GM23338 (cell line): Measurements from ENCODE around the gene DIAPH3. TPM values are rescaled to one million over a fixed set of nuclear protein-coding genes. Genes with fewer than 3 reads are reported as not detected.
"Not testable (repeated sequence)": the region's sequence is repeated elsewhere in the genome, so short reads cannot be mapped to it uniquely, and the experiment has no call there.

Experiments
- ATAC-seq: fragments of 200-7000 bp; cut with Tn5 transposase; 3 replicates; pipeline ENCODE4 v1.9.1; 2020
- DNase-seq: peaks from one replicate; pipeline ENCODE4 v3.0.0-alpha.2; 2015; ENCODE audit warnings: low spot score
- H2AFZ ChIP-seq: fragments of 200-600 bp; sonication (generic); 2 replicates; pipeline ENCODE4 v1.8.0; 2016; ENCODE audit warnings: antibody characterized with exemption, mild to moderate bottlenecking, moderate library complexity
- H3F3A ChIP-seq: fragments of 200-600 bp; sonication (generic); replicated peaks from 2 replicates; pipeline ENCODE4 v1.8.0; 2017; ENCODE audit warnings: antibody characterized with exemption, mixed run types, low read depth
- H3K27ac ChIP-seq: fragments of 200-600 bp; sonication (generic); 2 replicates; pipeline ENCODE4 v1.6.1; 2016; ENCODE audit warnings: low read depth
- H3K27me3 ChIP-seq: fragments of 200-600 bp; sonication (generic); 2 replicates; pipeline ENCODE4 v1.8.0; 2016; ENCODE audit warnings: mild to moderate bottlenecking, mixed run types, moderate library complexity; ENCODE audit not compliant: insufficient read depth
- H3K36me3 ChIP-seq: fragments of 200-600 bp; sonication (generic); 2 replicates; pipeline ENCODE4 v1.8.0; 2016; ENCODE audit warnings: mild to moderate bottlenecking; ENCODE audit not compliant: insufficient read depth
- H3K4me1 ChIP-seq: fragments of 200-600 bp; sonication (generic); 2 replicates; pipeline ENCODE4 v1.8.0; 2016; ENCODE audit warnings: mild to moderate bottlenecking, moderate library complexity; ENCODE audit not compliant: insufficient read depth
- H3K4me2 ChIP-seq: fragments of 200-600 bp; sonication (generic); 2 replicates; pipeline ENCODE4 v1.7.1; 2017; ENCODE audit warnings: mixed run types
- H3K4me3 ChIP-seq: fragments of 200-600 bp; sonication (generic); 2 replicates; pipeline ENCODE4 v1.6.1; 2016; ENCODE audit warnings: mixed run types
- H3K79me2 ChIP-seq: fragments of 200-600 bp; sonication (generic); replicated peaks from 2 replicates; pipeline ENCODE4 v1.8.0; 2017; ENCODE audit warnings: mild to moderate bottlenecking; ENCODE audit not compliant: insufficient read depth
- H3K9me2 ChIP-seq: fragments of 200-600 bp; sonication (generic); 2 replicates; pipeline ENCODE4 v1.8.0; 2017; ENCODE audit not compliant: insufficient read depth
- H4K20me1 ChIP-seq: fragments of 200-600 bp; sonication (generic); replicated peaks from 2 replicates; pipeline ENCODE4 v1.8.0; 2017; ENCODE audit warnings: mild to moderate bottlenecking; ENCODE audit not compliant: insufficient read depth
- H3K27ac Mint-ChIP-seq: 2 replicates; pipeline ENCODE4 v1.8.0; 2020; ENCODE audit warnings: inconsistent platforms, mild to moderate bottlenecking, moderate library complexity, mixed read lengths
- H3K27me3 Mint-ChIP-seq: 3 replicates; pipeline ENCODE4 v1.8.0; 2022; ENCODE audit warnings: low read depth, mild to moderate bottlenecking, moderate library complexity, mixed read lengths, inconsistent platforms; ENCODE audit not compliant: insufficient read depth, poor library complexity
- H3K36me3 Mint-ChIP-seq: 3 replicates; pipeline ENCODE4 v1.8.0; 2021; ENCODE audit warnings: low read depth, mild to moderate bottlenecking, inconsistent platforms, moderate library complexity, mixed read lengths
- H3K4me1 Mint-ChIP-seq: 3 replicates; pipeline ENCODE4 v1.8.0; 2020; ENCODE audit warnings: mild to moderate bottlenecking, inconsistent platforms, mixed read lengths
- H3K4me3 Mint-ChIP-seq: 3 replicates; pipeline ENCODE4 v1.8.0; 2021; ENCODE audit warnings: moderate library complexity, mild to moderate bottlenecking, inconsistent platforms, mixed read lengths
- H3K9me3 Mint-ChIP-seq: 3 replicates; pipeline ENCODE4 v1.8.0; 2020; ENCODE audit warnings: moderate library complexity, mild to moderate bottlenecking, inconsistent platforms, mixed read lengths
- CREB1 ChIP-seq: fragments of 250-450 bp; sonication (Bioruptor Pico); IDR thresholded peaks from 2 replicates; pipeline ENCODE4 v1.5.0; 2020; ENCODE audit warnings: low read depth, mild to moderate bottlenecking, moderate library complexity
- CTCF ChIP-seq, 2 experiments: fragments of 200-600 bp in 1 of 2; sonication (generic) in 1 of 2; conservative IDR thresholded peaks; 2 replicates each; pipeline versions ENCODE4 v1.5.1 to v1.6.1; 2016 to 2017; ENCODE audit warnings: antibody characterized with exemption in 2 of 2, low read depth in 2 of 2, mild to moderate bottlenecking in 2 of 2, moderate library complexity in 1 of 2
- EZH2phosphoT487 ChIP-seq: fragments of 200-600 bp; sonication (generic); IDR thresholded peaks from one replicate; pipeline ENCODE4 v1.8.1; 2018; ENCODE audit warnings: antibody characterized with exemption; ENCODE audit not compliant: unreplicated experiment
- JUNB ChIP-seq: IDR thresholded peaks from one replicate; pipeline ENCODE4 v1.6.1; 2016; ENCODE audit warnings: antibody characterized with exemption; ENCODE audit not compliant: unreplicated experiment
- POLR2AphosphoS5 ChIP-seq: IDR thresholded peaks from 2 replicates; pipeline ENCODE4 v1.6.1; 2016; ENCODE audit warnings: antibody characterized with exemption, low read depth
- ZNF331 ChIP-seq: fragments of 250-450 bp; sonication (Bioruptor Pico); IDR thresholded peaks from 2 replicates; pipeline ENCODE4 v1.5.0; 2020; ENCODE audit warnings: low read depth, mild to moderate bottlenecking, moderate library complexity
- ZNF462 ChIP-seq: fragments of 250-450 bp; sonication (Bioruptor Pico); IDR thresholded peaks from 2 replicates; pipeline ENCODE4 v1.5.0; 2020; ENCODE audit warnings: mild to moderate bottlenecking, moderate library complexity
- polyA plus RNA-seq: library from polyadenylated mRNA; unstranded; fragments of >200 nt; fragmentation: Nextera tagmentation; extraction: Ambion mirVana; gene quantifications from 2 replicates; pipeline ENCODE4 v1.2.1, GENCODE V29; 2016
- total RNA-seq: library from RNA; depleted of rRNA; stranded (reverse); fragments of >200 nt; shearing (Covaris generic); gene quantifications from 2 replicates; pipeline ENCODE4 v1.2.3, GENCODE V29; 2014
- TF ChIP-seq, protein P1 (sequence below): IDR thresholded peaks from 2 replicates; pipeline ENCODE4 v1.6.1; 2016; ENCODE audit warnings: antibody characterized with exemption

The DIAPH3 gene
- total and polyA plus RNA-seq, 2 experiments from 2014 or later = 23.4 to 30.2 TPM

- TF ChIP-seq CTCF (conservative IDR thresholded peaks at IDR 0.05; ENCODE audit: low read depth in 2 of 2) = no peak
- TF ChIP-seq, protein P1, sequence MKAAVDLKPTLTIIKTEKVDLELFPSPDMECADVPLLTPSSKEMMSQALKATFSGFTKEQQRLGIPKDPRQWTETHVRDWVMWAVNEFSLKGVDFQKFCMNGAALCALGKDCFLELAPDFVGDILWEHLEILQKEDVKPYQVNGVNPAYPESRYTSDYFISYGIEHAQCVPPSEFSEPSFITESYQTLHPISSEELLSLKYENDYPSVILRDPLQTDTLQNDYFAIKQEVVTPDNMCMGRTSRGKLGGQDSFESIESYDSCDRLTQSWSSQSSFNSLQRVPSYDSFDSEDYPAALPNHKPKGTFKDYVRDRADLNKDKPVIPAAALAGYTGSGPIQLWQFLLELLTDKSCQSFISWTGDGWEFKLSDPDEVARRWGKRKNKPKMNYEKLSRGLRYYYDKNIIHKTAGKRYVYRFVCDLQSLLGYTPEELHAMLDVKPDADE = no peak
These were observed 120.5 kb downstream of the DIAPH3 start (continued) for GRCh38 chr13:60043262-60043661.

DNA sequence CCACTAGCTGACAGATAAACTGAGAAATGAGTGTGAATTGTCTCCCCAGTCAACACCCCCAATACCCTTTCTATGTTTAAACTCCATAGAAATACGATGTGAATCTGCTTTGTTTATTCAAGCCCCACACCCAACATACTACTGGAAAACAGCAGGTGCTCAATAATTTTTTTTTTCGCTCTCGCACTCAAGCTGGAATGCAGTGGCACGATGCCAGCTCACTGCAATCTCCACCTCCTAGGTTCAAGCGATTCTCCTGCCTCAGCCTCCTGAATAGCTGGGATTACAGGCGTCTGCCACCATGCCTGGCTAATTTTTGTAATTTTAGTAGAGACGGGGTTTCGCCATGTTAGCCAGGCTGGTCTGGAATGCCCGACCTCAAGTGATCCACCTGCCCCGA lies 123.1 kb downstream of the DIAPH3 start:
- H3K9me2 ChIP-seq, H3K27ac Mint-ChIP-seq, H3K79me2 ChIP-seq, ATAC-seq, H3K36me3 ChIP-seq, H3K4me3 ChIP-seq, H3K27me3 Mint-ChIP-seq, DNase-seq, H3K4me1 ChIP-seq, H3K36me3 Mint-ChIP-seq, H3K27ac ChIP-seq, H3K27me3 ChIP-seq, H3K4me2 ChIP-seq, H3K4me3 Mint-ChIP-seq, H3F3A ChIP-seq, H2AFZ ChIP-seq, H3K9me3 Mint-ChIP-seq: not testable (repeated sequence)
- 0 out of 2 replicates have a peak, but pooled peaks cover 12% of the 10 kb centered on the region for H4K20me1 ChIP-seq
- H3K4me1 Mint-ChIP-seq = peaks cover 16% of the 10 kb centered on the region

DNA sequence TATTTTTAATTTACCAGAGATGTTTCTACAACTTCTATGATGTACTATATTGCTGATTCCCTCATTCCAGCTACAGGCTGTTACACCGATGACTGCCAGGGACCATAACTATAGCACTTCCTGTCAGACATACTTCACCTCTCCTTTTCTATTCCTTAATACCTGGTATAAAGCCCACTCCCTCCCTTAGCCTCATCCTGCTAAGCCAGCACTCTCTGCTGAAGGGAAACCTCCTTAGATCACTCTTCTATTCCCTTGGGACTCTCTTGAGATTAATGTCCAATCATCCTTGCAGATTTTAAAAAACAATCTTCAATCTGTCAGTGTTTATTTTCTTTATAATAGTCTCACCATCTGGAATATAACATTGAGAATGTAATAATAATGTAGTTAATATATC lies 127.9 kb downstream of the DIAPH3 start:
- Mint-ChIP-seq H3K4me1 (peaks cover 17% of the 10 kb centered on the region), H3K9me3 (no peaks in the 10 kb centered on the region), H3K4me3 (no peak overlapping the region), H3K36me3 (peaks cover 21% of the 10 kb centered on the region), H3K27me3 (no peaks in the 10 kb centered on the region), H3K27ac (no peak overlapping the region)
- Histone ChIP-seq H3K27ac (no peak overlapping the region), H3F3A (no peaks in the 10 kb centered on the region), H2AFZ (no peak overlapping the region), H3K4me1 (peaks cover 7% of the 10 kb centered on the region; the same call in 1 of the 2 replicates), H3K4me2 (no peak overlapping the region), H3K9me2 (peaks cover 10% of the 10 kb centered on the region; the same call in 1 of the 2 replicates), H3K36me3 (no peaks in the 10 kb centered on the region; the same call in 1 of the 2 replicates), H4K20me1 (0 out of 2 replicates have a peak, but pooled peaks cover 12% of the 10 kb centered on the region), H3K27me3 (no peaks in the 10 kb centered on the region), H3K79me2 (no peaks in the 10 kb centered on the region), H3K4me3 (no peak overlapping the region)
- DNase-seq (no peak), ATAC-seq (no peak)
- no peak for TF ChIP-seq CREB1 (CRISPR knock-in tag)
- TF ChIP-seq CTCF (conservative IDR thresholded peaks at IDR 0.05; ENCODE audit: low read depth in 2 of 2) = no peak
- no peak for TF ChIP-seq EZH2phosphoT487
- no peak for TF ChIP-seq ZNF462 (CRISPR knock-in tag)
- no peak for TF ChIP-seq ZNF331 (CRISPR knock-in tag)
- TF ChIP-seq JUNB = no peak
- no peak for TF ChIP-seq POLR2AphosphoS5
